DOHH2 (cell line): Measurements from ENCODE around the gene TRIM9.

Experiments used
- CTCF ChIP-seq: fragments of 200-600 bp; sonication (generic); IDR thresholded peaks from one replicate; pipeline ENCODE4 v1.5.1; 2014; ENCODE audit warnings: antibody characterized with exemption, mild to moderate bottlenecking, low read depth, low read length; ENCODE audit not compliant: poor library complexity, severe bottlenecking
- EZH2phosphoT487 ChIP-seq: fragments of 200-600 bp; sonication (generic); IDR thresholded peaks from 2 replicates; pipeline ENCODE4 v1.6.1; 2017; ENCODE audit warnings: borderline replicate concordance, mild to moderate bottlenecking, antibody characterized with exemption, low read length, moderate library complexity, mixed read lengths

GRCh38 chr14:51072976-51073375 is 21.9 kb downstream of the TRIM9 start:
- TF ChIP-seq CTCF (no peak), EZH2phosphoT487 (no peak)
